ENCODE measurements around the gene MAP3K4.
"Not testable (repeated sequence)": the region's sequence is repeated elsewhere in the genome, so short reads cannot be mapped to it uniquely, and the experiment has no call there.

MAP3K4 gene

GRCh38 chr6:160971171-160971570 is 20.4 kb upstream of the MAP3K4 start:
- DNase-seq = no peak

- no peak for DNase-seq
Measured at GRCh38 chr6:160972111-160972510, 19.5 kb upstream of the MAP3K4 start.

GRCh38 chr6:160972594-160972993 is 19.0 kb upstream of the MAP3K4 start:
- DNase-seq = not testable (repeated sequence)

GRCh38 chr6:160973311-160974250 is 18.0 kb upstream of the MAP3K4 start:
- DNase-seq = no peak

DNA sequence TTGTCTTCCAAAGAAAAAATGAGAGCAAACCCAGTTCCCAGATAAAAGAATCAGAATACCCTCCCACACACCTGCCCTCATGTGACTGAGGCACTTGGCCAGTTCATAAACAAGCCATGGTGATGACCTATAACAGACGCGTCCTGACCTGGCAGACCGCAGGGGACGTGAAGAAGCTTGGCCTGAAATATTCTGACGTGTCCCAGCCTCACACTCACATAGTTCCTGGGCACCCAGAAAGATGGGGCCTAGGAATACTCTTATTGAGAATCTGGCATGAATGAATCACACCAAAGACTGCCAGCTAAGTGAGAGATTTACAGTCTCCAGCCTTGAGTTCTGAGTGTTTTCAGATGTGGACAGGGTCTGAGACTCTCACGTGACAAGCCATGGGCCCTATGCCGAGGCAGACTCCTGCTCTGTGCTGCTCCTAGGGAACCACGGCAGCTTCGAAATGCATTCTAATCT is 17.2 kb upstream of the MAP3K4 start:
- no peak for DNase-seq

DNA sequence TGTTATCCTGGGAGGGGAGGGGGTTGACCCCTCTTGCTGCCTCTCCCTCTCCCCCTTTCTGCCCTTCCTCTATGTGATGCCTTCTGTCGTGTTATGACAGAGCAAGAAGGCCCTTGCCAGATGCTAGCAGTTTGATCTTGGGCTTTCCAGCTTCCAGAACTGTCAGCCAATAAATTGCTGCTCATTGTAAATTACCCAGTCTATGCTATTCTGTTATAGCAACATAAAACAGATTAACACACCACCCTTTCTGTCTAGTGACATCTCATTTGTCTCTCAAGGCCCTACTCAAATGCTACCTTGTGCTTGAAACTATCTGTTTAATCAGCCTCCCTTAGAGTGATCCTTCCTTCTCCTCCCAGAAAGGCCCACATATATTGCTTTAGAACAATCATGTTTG is 16.4 kb upstream of the MAP3K4 start:
- no peak for DNase-seq

DNA sequence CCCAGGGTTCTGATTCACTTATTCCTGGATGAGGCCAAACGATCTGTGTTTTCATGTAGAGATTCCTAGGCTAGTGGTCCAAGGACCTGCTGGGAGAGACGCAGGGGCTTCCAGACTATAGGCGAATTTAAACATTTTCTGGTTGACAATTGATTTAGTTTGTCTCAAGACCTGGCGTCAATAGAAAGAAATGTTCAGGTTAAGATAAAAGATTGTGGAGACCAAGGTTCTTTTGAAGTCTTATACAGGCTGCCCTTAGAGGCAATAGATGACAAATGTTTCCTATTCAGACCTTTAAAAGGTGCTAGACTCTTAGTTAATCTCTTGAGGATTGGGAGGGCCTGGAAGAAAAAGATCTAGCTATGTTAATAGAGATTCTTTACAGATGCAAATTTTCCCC is 15.6 kb upstream of the MAP3K4 start:
- not testable (repeated sequence) for DNase-seq

GRCh38 chr6:160978141-160978901 is 13.2 kb upstream of the MAP3K4 start:
- DNase-seq = peak; percentile 49 to 63 (median 50)

DNA sequence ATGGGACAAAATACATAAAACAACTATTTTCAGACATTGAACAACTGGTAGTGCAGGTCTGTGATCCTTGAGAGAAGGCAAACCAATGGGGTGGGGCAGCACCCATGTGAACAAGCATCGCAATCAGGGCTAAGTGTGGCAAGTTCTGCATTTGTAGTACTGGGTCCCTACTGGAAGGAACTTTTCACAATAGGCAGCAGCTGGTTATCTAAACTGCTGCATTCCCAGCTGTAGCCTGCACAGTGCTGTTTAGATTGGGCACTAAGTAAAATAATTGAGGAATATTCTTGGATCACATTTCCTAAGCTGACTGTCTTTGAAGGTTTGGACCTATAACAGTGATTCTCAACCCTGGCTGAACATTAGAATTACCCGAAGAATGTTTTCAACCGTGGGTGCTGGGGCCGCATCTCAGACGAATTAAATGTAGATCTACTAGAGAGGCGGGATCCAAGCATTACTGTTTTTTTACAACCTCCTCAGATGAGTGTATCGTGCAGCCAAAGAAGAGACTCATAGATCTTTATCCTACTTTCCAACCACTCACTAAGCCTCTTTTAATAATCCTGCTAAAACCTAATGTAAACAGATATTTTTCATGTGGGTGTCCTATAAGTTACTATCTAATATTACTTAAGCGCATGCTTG is 12.4 kb upstream of the MAP3K4 start:
- DNase-seq = peak; percentile 23 to 41 (median 37)

GRCh38 chr6:160983377-160983948 is 8.1 kb upstream of the MAP3K4 start:
- not testable (repeated sequence) for DNase-seq

GRCh38 chr6:160986851-160987250 is 4.7 kb upstream of the MAP3K4 start:
- DNase-seq = peak; percentile 82 to 88 (median 87)

GRCh38 chr6:160987265-160987664 is 4.3 kb upstream of the MAP3K4 start:
- DNase-seq = no peak

GRCh38 chr6:160990847-160991405 is 643 bp upstream of the MAP3K4 start:
- DNase-seq = peak in 2 of 3 donors; percentile 69 to 73

DNA sequence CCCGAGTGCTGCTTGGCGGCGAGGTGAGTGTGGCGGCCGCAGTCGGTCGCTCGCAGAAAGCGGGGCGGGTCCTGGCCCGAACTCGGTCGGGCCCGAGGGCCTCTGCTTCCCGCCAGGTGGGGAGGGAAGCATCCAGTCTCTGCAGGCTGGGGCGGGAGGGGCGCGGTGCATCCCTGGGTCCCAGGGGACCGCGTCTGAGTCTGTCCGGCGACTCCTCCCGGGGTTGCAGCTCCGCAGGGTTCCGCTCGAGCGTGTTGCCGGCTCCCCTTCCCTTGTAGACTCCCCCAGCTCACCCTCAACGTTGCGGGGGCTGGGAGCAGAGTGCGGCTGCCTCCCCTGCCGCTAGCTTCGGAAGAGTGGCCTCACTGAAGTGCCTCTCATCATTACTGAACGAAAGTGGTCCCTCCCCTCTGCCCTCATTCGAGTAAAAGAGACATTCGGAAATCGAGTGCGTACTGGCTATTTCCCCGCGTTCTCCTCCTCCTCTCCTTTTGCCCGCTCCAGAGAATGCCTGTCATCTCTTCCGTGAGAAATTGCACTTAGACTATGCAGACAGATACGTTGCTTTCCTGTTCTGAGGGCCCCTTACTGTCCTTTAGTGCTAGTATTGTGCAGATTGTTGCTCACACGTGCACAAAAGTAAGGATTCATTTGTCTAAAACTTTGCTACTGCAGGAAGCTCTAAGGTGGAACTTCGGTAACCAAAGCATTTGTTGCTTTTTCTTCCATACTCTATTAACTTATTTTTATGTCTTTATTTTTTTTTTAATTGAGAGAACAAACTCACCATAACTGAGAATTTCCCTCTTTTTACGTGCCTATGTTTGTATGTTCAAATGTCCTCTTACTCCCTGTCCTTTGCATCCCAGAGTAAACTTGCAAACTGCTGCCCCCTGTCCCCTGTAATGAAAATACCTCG is 751 bp downstream of the MAP3K4 start:
- DNase-seq = peak; percentile 59 to 68 (median 64)

GRCh38 chr6:160992980-160993314 is 1.4 kb downstream of the MAP3K4 start:
- no peak for DNase-seq

- DNase-seq = no peak
Measured at GRCh38 chr6:160995271-160995670, 3.7 kb downstream of the MAP3K4 start.

DNA sequence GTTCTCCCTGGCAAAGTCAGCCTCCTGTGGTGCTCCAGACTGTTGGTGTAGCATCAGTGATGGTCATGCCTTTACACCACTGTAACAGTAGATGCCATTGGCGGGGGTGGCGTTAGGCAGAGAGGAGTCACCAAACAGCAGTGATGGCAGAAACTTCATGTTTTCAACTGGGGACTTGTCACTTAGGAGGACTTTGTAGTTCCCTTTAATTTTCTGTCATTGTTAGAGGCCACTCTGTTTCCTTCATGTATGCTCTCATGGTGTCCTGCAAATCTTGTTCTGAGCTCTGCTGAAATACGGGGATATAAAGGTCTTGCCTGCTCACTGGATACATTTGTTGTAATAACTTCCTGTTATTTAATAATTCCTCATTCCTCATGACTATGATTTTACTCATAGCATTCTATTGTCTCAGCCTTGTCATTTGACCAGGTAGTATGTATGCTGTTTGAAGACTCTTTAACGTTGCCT is 4.6 kb downstream of the MAP3K4 start:
- peak; percentile 45 to 54 (median 47) for DNase-seq

DNA sequence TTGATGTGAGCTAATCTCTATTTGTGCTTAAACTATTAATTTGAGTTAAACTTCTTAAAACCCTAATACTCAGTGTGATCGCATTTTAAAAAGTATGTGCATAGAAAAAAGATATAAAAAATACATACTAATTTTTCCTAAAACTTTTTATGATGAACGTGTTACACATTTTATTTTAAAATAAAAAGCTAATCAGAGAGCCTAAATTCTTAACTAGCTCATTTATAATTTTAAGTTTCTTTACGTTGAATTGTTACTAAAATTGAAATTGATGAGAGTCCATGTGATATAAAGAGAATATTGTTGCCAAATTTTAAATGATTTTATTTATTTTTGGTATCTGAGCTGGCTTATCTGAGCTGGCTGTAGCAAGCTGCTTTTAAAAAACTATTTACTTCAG is 6.6 kb downstream of the MAP3K4 start:
- no peak for DNase-seq

DNA sequence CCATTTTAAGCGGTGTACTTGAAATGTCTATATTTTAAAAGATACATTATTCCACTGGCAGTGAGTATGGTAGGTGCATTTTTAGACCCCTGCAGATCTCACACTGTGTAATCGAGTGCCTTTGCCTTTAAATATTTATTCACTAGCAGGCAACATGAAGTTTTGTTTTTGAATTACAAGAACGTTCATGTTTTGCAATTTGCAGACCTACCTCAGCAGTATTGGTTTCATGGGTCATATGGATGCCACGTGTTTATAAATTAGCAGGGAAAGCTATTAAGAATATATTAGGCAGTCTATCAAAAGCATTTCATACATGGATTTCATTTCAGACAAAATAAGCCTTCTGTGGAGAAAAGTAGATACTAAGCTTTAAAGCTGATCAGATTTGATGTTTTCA is 7.2 kb downstream of the MAP3K4 start:
- DNase-seq = no peak

DNA sequence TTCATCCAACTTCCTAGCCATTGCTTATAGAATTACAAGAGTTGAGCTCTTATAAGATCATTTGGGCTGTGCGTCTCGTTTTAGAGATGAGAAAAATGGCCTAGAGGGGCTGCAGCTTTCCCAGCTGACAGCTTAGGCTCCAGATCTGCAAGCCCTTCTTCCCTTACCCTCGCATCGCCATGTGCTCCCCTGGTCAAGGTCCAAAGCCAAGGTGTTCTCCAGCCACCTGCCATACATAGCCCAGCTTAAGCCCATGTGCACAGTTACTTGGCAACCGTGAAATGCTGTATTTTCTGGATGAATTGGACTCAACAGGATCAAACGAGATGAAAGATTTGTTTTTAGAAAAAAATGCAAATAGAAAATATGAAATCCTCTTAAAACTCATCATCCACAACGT is 7.9 kb downstream of the MAP3K4 start:
- no peak for DNase-seq

GRCh38 chr6:161000632-161001031 is 9.1 kb downstream of the MAP3K4 start:
- DNase-seq = no peak

Measured in suppressor macrophage treated with lipopolysaccharide for 1 hour (primary cell).